PFSK-1 (cell line): ENCODE results near the gene ERLEC1.

Experiments
- TAF1 ChIP-seq: IDR thresholded peaks from 2 replicates; pipeline ENCODE4 v1.6.1; 2012; ENCODE audit warnings: low read length, control low read depth, borderline replicate concordance; ENCODE audit not compliant: insufficient read depth

ERLEC1 gene

DNA sequence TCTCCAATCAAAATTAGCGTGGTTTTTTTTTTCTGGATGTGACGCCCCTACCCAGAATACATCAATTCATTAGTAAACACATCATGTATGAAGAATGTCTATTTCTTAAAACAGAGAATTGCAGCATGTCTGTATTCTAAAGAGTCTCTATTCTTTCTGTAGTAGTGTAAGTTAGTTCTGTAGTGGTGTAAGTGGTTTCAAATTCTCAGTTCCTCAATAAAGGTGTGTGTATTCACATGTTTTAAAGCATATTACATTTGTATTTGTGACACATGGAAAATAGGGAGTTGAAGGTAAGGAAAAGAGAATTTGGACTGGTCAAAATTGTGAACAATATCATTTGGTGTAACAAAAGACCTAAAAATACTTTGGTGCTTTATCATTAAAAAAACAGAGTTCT lies 80.9 kb downstream of the ERLEC1 start:
- TF ChIP-seq TAF1: no peak
